ENCODE data around the gene RC3H2.

DNA sequence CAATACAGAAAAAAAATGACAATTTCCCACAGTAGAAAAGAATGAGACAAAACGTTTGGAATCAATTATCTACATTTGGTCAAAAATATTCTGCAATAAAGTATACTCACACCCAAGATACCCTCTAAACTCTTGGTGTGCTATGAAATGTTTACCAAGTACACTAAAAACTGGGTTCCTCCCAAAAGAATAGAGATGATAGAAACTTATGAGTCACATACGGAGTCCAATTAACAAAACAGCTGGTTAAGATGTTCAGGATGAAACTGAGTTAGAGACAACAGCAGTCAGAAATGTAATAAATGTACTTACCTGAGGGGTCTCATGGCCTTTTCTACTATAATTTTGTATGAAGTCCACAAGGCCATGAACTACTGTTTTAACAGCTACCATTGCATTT, 25.7 kb downstream of the RC3H2 start:
- TF ChIP-seq, protein P1, sequence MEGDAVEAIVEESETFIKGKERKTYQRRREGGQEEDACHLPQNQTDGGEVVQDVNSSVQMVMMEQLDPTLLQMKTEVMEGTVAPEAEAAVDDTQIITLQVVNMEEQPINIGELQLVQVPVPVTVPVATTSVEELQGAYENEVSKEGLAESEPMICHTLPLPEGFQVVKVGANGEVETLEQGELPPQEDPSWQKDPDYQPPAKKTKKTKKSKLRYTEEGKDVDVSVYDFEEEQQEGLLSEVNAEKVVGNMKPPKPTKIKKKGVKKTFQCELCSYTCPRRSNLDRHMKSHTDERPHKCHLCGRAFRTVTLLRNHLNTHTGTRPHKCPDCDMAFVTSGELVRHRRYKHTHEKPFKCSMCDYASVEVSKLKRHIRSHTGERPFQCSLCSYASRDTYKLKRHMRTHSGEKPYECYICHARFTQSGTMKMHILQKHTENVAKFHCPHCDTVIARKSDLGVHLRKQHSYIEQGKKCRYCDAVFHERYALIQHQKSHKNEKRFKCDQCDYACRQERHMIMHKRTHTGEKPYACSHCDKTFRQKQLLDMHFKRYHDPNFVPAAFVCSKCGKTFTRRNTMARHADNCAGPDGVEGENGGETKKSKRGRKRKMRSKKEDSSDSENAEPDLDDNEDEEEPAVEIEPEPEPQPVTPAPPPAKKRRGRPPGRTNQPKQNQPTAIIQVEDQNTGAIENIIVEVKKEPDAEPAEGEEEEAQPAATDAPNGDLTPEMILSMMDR (conservative IDR thresholded peaks at IDR 0.05 in 1 of 2, IDR thresholded peaks at IDR 0.05 in 1 of 2; ENCODE audit: low read depth in 1 of 2, low read length in 2 of 2), result no peak
- TF ChIP-seq EZH2 (IDR thresholded peaks at IDR 0.05; ENCODE audit: low read length, missing control alignments), result no peak
